ENCODE results near the gene ATP2B3.

DNA sequence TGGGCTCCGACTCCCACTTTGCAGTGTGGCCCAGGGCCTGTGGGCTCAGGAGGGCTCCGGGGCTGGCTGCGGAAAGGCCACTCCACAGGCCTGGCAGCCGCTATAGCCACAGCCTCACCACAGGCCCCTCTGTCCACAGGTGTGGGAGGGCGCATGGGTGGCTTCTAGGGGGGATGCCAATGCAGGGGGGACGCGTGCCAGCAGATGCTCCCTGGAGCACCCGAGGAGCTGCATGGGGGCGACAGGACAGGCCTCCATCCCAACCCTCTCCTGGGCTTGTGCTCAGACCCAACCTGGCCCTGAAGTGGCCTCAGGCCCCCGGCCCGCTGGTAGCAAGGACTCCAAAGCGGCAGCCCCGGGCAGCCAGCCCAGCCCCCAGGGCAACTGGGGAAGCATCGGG lies 14.6 kb upstream of the ATP2B3 start:
- TF ChIP-seq EZH2 (IDR thresholded peaks at IDR 0.05) (no peak), POLR2AphosphoS5 (IDR thresholded peaks at IDR 0.05; ENCODE audit: borderline replicate concordance, low read depth, low read length) (no peak)

All from SK-N-MC (cell line).